Activated naive CD8-positive, alpha-beta T cell treated with anti-CD3 and anti-CD28 coated beads, Interleukin-2, amount 50 U/mL, for 16 hours (primary cell): Measurements from ENCODE around the gene CLEC18B.
"Not testable (repeated sequence)": the region's sequence is repeated elsewhere in the genome, so short reads cannot be mapped to it uniquely, and the experiment has no call there.

ENCODE experiments used
- DNase-seq: peaks from one replicate; pipeline ENCODE4 v3.0.0-alpha.2; 2020; ENCODE audit warnings: low read depth, low spot score

The CLEC18B gene

DNA sequence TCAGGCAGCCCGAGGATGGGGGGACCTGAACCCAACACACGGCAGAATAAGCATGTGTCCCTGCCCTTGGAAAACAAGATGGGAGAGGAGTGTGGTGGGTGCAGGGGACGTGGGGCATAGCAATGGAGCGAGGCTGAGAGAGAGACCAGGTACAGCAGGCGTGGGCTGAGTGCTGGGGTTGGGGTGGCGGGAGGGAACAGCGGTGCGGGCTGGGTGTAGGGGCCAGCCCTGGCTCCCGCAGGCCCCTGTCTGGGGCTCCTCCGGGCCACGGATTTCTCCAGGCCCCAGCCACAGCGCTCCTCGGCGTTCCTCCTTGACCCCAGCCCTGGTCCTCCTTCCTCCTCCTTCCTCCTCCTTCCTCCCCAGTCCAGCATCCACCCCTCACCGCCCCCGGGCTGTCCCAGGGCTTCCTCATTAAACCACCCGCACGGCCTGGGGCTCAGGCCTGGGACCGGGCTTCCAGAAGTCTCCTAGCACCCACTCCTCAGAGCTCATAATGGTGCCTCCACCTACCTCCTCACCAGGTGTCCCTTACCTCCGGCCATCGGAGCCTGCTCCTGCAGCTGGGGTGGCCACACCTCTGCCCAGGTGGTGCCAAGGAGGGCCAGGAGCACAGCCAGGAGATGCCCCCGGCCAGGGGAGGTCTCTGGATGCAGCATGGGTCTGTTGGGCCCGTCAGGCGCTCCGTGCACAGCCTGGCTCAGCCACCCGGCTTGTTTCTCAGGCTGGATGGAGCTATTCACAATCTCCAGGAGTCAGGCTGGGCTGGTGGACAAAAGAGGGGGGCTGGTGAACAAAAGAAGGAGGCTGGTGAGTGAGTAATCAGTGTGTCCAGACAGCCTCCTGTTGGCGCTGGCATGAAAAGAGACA, at the start of gene CLEC18B:
Gene CLEC18B, minus strand, starts transcription at position 867 of the 870 bp plus-strand sequence. Its CDS starts 208 bp downstream, at position 659.
- not testable (repeated sequence) for DNase-seq

DNA sequence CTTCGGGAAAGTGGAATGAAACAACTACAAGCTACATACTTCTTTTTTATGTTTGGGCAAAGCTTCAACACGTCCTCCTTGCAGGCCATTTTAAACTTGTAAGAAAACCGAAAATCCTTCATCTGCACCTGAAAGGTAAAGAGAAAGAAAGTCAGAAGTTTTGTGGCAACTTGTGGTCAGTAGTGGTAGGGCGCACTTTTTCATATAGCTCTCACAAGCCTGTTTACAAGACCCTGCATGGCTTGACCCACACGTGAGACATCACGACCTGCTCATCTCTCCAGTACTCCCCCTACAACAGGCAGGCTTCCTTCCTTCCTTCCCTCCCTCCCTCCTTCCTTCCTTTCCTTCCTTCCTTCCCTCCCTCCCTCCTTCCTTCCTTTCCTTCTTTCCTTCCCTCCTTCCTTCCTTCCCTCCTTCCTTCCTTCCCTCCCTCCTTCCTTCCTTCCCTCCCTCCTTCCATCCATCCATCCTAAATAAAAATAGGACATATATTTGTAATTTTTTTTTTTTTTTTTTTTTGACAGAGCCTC, 48.7 kb upstream of the CLEC18B start:
- no peak for DNase-seq

DNA sequence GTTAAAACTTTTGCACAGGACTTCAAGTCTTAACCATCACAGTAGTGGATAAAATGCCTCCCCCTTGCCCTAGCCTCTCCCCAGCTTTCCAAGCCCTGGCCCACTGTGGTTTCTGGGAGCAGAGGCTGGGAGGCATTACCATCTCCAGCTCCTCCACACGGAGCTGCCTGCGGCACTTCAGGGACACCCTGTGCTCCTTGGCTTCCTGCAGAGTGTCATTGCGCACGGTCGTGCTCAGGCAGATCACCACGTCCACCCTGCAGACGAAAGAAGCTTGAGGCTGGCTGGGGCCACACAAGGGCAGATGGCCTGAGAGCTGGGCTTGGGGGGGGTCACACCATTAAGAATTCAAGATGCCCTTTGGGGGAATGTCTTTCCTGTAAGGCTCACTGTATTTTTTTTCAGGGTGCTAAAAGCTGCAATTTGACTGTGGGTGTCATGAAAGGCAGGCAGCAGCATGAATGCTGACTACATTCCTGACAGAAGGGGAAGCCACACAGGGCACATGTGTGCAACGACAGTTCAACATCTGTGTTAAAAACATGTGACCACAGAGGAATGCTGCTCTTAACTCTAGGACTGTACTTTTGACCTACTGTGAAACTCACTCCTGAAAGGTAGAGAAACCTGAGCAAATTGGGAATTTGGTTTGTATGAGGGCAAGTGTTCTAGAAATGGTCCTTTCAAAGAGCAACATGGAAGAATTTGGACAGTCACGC, 47.7 kb upstream of the CLEC18B start:
- no peak for DNase-seq

DNA sequence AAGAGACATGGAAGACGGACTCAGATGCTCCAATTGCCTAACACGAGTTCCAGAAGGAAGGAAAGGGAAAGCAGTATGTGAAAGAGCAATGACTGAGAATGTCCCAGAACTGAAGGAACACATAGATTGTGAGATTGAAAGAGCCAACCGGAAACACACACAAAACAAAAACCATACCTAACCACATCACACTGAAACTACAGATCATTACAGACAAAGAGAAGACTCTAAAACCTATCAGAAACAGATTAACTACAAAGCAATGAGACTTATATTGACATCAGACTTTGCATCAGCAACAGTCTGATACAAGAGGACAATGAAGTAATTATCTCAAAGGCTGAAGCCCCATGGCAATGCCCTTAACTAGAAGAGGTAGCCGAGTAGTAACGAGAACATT, 45.6 kb upstream of the CLEC18B start:
- DNase-seq: no peak

DNA sequence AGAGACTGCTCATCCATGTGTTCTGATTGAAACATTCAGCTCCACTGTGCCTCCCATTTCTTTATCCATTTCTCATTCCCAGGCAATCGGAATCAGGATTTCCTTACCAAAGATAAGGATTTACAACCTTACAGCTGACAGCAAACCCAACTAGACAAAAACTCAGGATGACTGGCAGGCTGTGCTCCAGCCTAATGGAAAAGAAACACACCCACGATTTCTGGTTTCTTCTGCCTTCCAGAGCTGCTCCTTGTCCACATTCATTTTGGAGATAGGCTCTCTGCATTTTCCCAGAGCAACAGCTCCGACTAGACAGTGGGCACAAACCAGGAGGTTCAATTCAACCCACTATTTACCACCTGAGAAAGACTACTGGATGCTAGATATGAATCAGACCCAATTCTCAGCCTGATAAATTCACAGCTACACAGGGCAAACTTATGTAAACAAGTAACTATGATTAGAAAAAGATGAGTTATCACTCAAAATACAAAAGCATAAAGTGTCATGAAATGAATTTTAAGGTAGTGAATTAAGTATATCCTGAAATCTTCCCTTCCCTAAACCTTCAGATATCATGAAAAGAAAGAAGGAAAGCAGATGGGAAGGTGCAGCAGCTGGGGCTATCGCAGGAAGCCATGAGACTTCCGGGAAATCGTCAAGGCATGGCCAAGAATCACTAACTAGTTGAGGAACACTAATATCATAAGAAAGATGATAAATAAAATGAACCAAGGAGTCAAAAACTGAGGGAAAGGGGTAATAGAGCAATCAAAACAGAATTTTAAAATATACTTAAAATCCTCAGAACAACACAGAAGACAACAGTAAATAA, 44.8 kb upstream of the CLEC18B start:
- DNase-seq: no peak

DNA sequence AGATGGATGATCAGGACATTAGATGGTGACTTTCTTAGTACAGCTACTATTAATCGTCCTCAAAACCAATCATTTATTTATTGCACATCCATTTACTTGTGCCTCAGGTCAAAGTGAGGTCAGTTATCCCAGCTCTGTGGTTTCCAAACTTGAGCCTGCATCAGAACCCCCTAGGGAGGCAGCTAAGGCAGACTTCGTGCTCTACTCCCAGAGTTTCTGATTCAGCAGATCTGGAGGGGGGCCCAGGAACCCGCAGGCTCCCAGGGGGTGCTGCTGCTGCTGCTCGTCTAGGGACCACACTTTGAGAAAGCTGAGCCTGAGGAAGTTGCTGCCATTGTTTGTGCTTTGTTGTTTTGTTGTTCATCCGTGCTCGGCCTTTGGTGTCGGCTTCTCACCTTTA, 44.0 kb upstream of the CLEC18B start:
- DNase-seq: no peak

DNA sequence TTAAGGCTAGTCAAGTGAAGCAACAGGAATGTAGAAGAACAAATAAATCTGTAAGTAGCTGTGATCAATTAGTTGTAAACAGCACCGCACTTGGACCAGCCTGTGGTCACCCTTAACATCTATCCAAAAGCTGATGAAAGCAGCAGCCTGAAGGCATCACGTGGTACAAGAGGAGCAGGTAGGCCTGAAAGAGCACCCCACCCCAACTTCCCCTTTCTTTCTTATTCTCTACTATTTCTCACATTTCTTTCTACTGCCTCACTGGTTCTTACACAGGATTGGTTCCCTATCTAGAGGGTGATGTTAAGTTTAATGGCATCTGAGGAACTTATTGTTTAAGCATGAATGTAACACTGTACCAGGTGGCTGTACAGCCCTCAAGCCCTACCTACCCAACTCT, 42.6 kb upstream of the CLEC18B start:
- no peak for DNase-seq

DNA sequence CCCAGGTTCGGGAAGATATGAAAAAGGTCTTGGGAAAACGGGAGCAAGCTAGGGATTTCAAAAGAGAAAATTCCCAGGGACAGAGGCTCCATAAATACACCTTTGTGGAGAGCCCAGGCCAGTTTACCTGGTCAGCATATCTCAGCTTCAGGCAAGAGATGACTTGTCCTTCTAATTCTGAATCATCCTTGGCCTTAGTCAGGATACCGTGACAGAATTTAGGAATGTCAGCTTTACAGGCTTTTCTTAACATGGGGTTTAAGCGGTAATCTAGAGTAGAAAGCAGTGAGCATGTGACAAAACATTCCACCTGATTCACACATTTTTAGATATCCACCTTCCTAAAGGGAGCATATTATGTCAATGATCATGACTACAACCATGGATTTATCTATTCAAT, 41.1 kb upstream of the CLEC18B start:
- DNase-seq: no peak

DNA sequence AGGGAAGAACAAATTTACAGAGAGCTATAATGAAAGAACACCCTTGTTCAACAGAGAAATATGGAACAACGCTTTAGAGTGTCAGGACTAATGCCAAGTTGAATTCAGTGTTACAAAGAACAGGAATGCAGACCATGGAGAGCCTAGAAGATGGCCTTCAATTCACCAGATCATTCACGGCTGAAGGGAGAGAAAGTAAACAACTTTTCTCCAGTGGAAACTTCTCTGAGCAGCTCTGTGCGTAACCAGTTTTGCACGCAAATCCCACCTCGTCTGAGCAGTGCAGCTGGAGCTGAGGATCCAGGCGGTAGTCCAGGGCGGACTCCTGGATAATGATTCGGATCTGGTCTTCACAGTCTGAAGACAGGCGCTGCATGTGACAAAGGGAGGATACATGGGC, 40.5 kb upstream of the CLEC18B start:
- no peak for DNase-seq

DNA sequence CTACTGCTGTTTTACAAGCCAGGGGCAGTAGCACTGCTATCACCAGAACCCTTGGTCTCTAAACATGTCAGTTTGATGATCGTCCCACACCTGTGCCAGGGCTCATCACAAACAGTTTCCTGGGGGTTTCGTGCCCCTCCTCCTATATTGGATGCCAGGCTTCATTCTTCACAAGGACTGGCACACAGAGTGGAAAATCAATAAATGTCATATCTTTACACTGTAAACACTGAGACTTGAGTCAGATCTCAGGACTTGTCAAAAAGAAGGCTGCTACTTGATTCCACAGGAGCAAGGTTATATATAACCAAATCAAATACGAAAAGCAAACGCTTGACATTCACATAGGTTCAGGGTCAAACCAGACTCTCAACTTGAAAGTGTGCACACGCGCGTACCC, 39.3 kb upstream of the CLEC18B start:
- DNase-seq: no peak

DNA sequence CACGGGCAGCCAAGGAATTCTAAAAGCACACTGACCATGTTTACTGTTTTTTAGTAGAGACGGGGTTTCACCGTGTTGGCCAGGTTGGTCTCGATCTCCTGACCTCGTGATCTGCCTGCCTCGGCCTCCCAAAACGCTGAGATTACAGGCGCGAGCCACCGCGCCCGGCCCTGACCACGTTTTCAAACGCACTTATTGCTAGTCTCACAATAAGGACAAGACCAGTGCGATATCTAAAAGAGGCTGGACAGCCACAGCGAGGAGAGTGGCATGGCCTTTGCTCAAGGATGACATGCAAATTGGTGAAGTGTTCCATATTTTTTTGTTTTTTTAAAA, 35.0 kb upstream of the CLEC18B start:
- DNase-seq: no peak

DNA sequence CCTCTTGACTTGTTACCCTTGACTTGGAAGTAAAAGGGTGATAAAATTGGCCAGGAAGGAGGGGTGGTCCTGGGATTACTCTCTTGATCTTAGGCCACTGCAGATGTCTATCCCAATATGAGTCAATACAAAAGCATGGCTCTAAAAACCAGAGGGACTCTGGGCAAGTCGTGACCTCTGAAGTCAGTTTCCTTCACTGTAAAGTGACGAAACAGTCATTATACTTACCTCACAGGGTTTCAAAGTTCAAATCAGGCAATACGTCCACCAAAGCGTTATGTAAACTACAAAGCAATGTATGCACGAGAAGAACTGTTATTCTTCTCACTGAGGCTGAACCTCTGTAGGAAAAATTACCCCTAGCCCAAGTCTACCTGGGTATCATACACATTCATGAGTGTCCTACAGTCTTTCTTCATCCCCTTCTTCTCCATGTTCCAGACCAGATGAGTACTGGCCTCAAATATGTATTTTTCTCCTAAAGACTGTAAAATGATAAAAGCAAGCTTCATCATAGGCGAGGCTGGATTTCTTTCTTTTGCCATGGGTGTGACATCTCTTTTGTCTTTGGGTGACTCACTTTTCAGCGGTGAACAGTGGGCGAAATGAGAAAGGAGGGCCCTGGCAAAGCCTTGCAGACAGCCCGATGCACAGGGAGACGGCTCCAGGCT, 34.5 kb upstream of the CLEC18B start:
- DNase-seq: no peak

DNA sequence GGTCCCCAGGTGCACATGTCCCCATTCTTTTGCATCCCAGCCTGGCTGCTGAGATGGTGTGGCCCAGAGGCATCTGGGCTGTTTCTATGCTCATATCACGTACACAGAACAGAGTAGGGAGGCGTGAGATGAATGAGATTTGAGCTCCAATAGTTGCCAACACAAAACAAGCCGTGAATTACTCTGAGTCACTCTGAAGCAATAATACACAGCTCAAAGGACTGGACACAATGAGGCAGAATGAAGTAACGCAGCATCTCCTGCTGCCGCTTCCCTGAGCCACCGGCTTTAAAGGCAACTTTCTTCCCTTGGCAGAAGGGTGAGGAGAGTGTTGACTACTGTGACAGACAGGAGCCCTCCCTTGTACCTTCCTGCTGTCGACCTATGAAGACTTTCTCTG, 33.9 kb upstream of the CLEC18B start:
- no peak for DNase-seq

DNA sequence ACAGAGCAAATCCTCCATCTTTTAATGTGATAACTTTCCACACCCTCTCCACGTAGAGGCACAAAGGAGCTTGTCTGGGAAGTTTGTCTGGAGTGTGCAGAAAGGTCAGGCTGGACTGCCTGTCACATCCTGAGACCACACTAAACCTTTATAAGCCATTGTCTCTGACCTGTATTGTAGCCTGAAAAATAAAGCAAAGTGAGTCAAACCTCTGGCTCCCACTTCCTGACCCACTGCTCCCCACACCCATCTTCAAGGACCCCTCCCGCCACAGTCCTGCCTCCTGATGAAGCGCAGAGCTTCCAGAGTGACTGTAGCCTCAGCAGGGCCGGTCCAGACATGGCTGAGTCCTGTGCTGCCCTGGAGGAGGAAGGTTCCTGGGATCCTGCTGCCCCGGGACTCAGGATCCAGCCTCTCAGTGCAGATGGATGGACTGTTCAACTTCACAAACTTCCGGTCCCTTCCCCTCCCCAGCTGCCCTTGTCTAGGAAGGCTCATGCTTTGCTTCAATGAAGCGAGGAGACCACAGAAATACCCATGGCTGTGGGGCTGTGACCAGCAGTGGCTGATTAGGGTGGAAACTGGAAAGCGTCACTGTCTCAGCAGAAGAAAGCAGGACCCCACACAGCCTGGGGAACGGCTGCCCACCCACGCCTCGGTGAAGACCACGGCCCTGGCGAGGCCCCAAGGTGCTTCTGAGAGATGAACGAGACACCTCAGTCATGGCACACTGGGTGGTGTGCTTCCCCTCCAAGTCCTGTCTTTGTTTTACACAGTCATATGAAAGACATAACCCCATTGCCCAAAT, 30.9 kb upstream of the CLEC18B start:
- DNase-seq: no peak

DNA sequence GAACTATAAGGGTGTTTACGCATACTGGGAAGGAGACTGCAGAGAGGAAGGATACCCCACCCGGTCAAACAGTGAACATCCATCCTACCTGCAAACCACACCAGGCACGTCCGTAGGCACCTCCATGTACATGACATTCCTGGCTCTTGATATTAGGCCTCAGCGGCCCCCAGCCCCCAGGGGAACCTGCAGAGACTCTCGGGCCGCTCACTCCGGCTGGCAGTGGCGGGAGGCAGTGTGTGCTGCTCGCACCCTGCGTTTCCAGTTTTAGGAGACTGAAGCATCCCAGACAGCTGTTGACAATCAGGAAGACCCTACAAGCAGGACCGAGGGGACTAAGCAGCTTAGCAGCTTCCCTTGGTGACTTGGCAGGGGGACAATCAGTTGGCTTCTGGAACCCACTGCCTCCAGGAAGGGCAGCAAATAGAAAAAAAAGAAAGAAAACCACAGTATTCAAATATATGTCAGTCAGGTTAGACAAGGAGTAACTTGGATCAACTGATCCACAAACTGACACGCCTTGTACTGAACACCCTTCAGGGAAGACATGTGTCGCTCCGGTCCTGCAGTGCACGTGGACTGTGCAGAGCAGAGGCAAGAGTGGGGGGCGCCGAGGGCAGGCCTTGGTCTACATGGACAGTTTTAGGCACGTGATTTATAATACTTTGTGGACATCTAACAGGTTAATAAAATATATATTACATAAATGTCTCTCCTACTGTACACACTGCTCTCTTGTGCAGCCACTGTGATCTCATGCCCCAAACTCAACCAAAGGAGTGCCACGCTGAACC, 29.9 kb upstream of the CLEC18B start:
- DNase-seq: no peak

DNA sequence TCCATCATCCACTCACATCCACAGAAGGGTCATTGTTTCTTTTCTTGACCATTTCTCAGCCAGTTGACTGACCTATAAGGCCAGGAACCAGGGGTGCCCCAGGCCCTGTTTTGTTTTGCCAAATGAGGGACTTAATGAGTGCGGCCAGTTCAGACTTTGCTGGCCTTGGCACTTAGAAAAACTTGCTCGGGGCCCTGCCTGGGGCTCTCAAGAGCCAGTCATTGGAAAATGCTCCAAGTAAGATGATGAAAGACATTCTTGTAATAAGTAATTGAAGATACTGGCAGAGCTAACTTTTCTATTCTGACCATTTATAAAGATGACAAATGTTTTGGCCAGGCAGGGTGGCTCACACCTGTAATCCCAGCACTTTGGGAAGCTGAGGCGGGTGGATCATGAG, 29.0 kb upstream of the CLEC18B start:
- no peak for DNase-seq

DNA sequence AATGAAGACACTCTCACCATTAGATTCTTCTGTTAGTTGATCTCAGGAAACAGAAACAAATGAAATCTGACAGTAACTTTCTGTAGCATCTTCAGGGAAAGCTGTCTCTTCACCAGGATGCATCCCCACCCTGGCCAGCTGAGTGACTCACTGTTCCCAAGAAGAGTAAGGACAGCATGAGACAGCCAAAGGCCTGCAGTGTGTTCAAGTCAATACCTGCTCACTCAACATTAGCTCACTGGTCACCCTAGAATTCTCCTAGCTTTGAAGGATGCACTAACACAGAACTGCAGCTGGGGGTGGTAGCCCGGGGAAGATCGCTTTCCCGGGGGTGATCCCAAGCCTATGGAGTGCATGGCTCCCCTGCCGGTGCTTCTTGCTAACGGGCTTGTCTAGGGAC, 28.2 kb upstream of the CLEC18B start:
- DNase-seq: no peak

DNA sequence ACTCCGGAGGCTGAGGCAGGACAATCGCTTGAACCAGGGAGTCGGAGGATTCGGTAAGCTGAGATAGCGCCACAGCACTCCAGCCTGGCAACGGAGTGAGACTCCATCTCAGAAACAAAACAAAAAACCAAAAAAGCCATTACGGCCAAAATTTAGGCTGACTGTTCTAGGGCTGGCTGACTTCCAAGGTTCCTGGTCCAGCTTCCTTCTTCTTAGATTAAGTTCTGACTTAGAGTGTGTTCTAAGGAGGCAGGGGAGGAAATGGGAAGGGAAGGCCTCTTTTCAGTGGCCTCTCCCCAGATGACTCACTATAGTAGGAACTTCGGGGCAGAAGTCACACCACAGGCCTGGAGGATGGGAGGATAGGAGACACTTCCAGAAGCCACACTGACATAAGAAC, 27.7 kb upstream of the CLEC18B start:
- DNase-seq: no peak

DNA sequence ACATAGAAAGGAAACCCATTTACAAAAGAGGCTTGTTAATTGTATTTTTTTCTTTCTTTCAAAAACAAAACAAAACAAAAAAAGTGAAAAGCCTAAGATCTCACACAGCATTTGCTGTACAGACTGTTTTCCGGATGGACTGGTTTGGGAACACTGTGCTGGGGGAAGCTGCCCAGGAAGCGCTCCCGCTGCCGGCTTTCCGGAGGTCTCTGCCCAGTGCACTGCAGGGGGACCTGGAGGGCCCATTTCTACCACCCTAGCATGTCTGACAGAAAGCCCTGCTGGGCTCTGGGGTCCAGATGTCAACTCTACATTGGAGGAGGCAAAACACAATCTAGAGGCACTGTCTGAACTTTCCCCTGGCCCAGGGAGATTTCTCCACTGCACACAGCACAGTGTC, 26.3 kb upstream of the CLEC18B start:
- DNase-seq: no peak

DNA sequence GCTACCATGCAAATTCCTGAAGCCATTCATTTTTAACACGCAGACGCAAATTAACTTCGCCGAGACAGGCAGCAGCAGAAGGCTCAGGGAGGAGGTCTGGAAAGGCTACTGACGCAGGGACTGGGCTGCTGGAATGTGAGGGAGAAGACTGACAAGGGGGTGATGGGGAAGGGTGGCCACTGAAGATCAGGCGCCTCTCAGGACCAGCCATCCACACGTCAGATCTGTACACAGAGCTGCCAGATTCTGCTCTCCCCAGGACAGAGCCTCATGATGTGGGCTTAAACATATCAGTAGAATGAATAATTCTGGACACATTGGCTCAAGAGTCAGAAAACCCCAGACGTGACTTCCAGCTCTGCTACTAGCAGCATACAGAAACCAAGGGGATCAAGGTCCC, 25.6 kb upstream of the CLEC18B start:
- no peak for DNase-seq
